Stimulated activated naive B cell treated with anti-CD40 and anti-IgM and Interleukin-4, amounts not matched to agents 10 μg/mL and 1 μg/mL and 100 μg/mL, for 72 hours (primary cell): ENCODE measurements around the gene VASH1.

Source experiments
- ATAC-seq, 2 donors: fragments of 150-1000 bp; cut with Tn5 transposase; replicated peaks; 2 replicates each; pipeline ENCODE4 v1.10.0; 2021; ENCODE audit warnings: moderate library complexity in 1 of 2
- DNase-seq: peaks from one replicate; pipeline ENCODE4 v3.0.0; 2021
- H3K27ac Mint-ChIP-seq: one replicate; pipeline ENCODE4 v1.8.0; 2022; ENCODE audit warnings: mild to moderate bottlenecking, mixed read lengths
- H3K27me3 Mint-ChIP-seq, 2 donors: one replicate each; pipeline ENCODE4 v1.8.0; 2022; ENCODE audit warnings: mixed read lengths in 2 of 2
- H3K36me3 Mint-ChIP-seq, 2 donors: one replicate each; pipeline ENCODE4 v1.8.0; 2022; ENCODE audit warnings: mixed read lengths in 2 of 2, mild to moderate bottlenecking in 1 of 2
- H3K4me1 Mint-ChIP-seq, 2 donors: one replicate each; pipeline ENCODE4 v1.8.0; 2022; ENCODE audit warnings: mixed read lengths in 2 of 2, mild to moderate bottlenecking in 1 of 2
- H3K4me3 Mint-ChIP-seq, 2 donors: one replicate each; pipeline ENCODE4 v1.8.0; 2022; ENCODE audit warnings: mild to moderate bottlenecking in 2 of 2, mixed read lengths in 2 of 2, moderate library complexity in 1 of 2
- H3K9me3 Mint-ChIP-seq, 2 donors: one replicate each; pipeline ENCODE4 v1.8.0; 2022; ENCODE audit warnings: mixed read lengths in 2 of 2, mild to moderate bottlenecking in 1 of 2

VASH1 gene

DNA sequence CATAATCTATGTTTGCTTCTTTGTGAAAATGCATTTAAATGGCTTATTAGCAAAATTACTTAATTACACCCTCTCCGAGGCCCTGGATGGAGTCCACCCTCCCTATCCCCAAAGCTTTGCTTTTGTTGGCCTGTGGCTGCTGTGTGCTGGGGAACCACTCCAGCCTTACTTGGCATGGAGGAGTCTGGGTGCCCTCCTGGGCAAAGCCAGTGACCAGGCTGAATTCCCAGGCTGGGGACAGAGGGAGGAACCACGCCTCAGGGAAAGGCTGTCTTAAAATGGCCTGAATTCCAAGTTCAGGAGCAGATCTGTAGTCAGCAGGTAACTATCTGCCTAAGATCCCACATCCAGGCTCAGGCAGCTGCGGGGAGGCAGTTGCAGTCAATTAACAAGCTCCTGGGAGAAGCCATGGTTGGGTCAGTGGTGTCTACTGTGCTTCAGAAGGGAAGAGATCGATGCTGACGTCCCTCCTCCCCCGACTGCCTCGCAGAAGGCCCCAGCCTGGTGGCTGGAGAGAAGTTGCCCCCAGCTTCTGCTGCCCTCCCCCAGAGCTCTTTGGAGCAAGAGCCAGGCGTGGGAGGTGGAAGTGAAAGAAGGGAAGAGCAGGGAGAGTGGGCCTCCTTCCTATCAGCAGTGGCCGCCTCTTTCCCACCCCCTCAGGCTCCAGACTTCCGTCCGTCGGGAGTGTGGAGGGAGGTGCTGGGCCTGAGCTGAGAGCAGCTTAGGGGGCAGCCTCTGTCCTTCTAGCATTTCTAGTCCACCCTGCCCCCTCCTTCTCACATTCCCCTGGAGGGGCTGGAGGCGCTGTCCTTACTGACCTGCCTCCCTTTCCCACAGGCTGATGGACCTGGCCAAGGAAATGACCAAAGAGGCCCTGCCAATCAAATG, 11.3 kb downstream of the VASH1 start:
- H3K4me3 Mint-ChIP-seq, result no peak overlapping the region
- no peak overlapping the region for H3K27ac Mint-ChIP-seq
- no peak for ATAC-seq
- peaks cover 17 to 46% of the 10 kb centered on the region in 2 donors for H3K4me1 Mint-ChIP-seq
- no peak for DNase-seq
- no peaks in the 10 kb centered on the region for H3K9me3 Mint-ChIP-seq
- peaks cover 8 to 28% of the 10 kb centered on the region in 2 donors for H3K27me3 Mint-ChIP-seq
- no peaks in the 10 kb centered on the region for H3K36me3 Mint-ChIP-seq

GRCh38 chr14:76773188-76773885, 12.1 kb downstream of the VASH1 start:
- peak; percentile 61 to 65 for ATAC-seq
- Mint-ChIP-seq H3K4me3 (no peak overlapping the region), H3K4me1 (peaks cover 12 to 39% of the 10 kb centered on the region in 2 donors), H3K27ac (no peak overlapping the region), H3K9me3 (no peaks in the 10 kb centered on the region), H3K36me3 (no peaks in the 10 kb centered on the region), H3K27me3 (peaks cover 8 to 28% of the 10 kb centered on the region in 2 donors)
- DNase-seq, result no peak

GRCh38 chr14:76773956-76774820, 12.9 kb downstream of the VASH1 start:
- DNase-seq (no peak), ATAC-seq (no peak)
- Mint-ChIP-seq H3K4me3 (no peak overlapping the region), H3K9me3 (no peaks in the 10 kb centered on the region), H3K4me1 (peaks cover 10 to 31% of the 10 kb centered on the region in 2 donors), H3K36me3 (peaks cover 2 to 4% of the 10 kb centered on the region in 2 donors), H3K27ac (no peak overlapping the region), H3K27me3 (peaks cover 8 to 28% of the 10 kb centered on the region in 2 donors)

GRCh38 chr14:76774821-76775694, 13.8 kb downstream of the VASH1 start:
- ATAC-seq (no peak), DNase-seq (no peak)
- Mint-ChIP-seq H3K4me1 (peaks cover 10 to 30% of the 10 kb centered on the region in 2 donors), H3K9me3 (no peaks in the 10 kb centered on the region), H3K27ac (no peak overlapping the region), H3K4me3 (no peak overlapping the region), H3K27me3 (peaks cover 6 to 26% of the 10 kb centered on the region in 2 donors), H3K36me3 (peaks cover 4 to 7% of the 10 kb centered on the region in 2 donors)

DNA sequence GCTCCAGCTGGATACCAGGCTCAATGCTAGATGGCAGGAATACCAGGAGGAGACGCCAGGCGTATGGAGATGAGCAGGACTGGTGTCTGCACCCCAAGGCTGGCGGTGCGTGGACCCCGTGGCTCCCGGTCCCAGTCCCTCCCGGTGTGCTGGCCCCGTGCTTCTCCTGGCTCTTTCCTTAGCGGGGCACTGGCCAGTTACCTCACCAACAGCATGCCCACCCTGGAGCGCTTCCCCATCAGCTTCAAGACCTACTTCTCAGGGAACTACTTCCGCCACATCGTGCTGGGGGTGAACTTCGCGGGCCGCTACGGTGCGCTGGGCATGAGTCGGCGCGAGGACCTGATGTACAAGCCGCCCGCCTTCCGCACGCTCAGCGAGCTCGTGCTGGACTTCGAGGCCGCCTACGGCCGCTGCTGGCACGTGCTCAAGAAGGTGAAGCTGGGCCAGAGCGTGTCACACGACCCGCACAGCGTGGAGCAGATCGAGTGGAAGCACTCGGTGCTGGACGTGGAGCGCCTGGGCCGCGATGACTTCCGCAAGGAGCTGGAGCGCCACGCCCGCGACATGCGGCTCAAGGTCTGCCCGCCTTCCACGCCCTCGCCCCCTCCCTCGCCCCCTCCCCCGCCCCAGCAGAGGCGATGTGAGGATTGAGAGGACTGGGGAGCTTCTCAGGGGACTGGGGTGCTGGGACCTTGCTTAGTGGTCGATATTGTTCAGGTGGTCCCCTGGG, 14.6 kb downstream of the VASH1 start:
- peaks cover 10 to 29% of the 10 kb centered on the region in 2 donors for H3K4me1 Mint-ChIP-seq
- H3K27me3 Mint-ChIP-seq, result peaks cover 4 to 18% of the 10 kb centered on the region in 2 donors
- no peak for ATAC-seq
- no peak for DNase-seq
- H3K9me3 Mint-ChIP-seq, result no peaks in the 10 kb centered on the region
- H3K27ac Mint-ChIP-seq, result no peak overlapping the region
- H3K4me3 Mint-ChIP-seq, result no peak overlapping the region
- H3K36me3 Mint-ChIP-seq, result peaks cover 4 to 15% of the 10 kb centered on the region in 2 donors

DNA sequence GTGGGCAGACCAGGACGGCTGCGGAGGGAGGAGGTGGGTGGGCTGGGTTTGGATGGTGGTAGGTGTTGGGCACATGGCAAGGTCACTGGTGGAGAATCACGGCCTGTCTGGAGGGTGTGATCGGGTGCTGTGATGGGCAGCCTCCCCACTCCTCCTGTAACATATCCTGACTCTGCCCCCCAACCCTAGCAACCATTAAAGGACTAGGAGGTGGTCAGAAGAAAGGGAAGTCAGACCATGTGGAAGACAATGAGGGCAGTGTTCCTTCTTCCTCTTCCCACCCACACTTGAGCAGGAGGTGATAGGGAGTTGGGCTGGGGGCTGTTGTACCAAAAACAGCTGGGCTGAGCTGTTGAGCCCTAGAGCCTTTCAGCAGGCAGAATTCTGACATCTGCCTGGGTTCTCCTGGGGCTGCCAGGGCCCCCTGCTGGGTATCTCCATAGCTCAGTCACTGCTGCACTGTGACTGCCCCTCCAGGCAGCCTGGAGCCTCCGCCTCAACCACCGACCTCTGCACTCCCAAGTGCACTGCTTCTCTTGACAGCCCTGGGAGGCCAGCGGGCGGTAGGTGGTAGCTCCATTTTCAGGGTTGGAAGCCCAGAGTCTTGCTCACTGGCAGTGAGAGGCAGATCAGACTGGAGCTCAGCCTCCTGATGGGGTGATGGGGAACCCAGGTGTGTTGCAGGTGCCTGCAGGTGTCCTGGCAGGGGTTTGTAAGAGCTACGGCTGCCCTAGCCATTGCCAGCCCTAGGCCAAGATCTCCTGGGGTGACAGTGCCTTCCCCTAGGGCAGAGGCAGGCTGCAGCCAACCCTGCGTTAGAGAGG, 15.4 kb downstream of the VASH1 start:
- H3K36me3 Mint-ChIP-seq, result peaks cover 4 to 16% of the 10 kb centered on the region in 2 donors
- ATAC-seq (peak in 1 of 2 donors; percentile 28), DNase-seq (no peak)
- H3K27me3 Mint-ChIP-seq, result peaks cover 4 to 10% of the 10 kb centered on the region in 2 donors
- H3K27ac Mint-ChIP-seq, result peak overlapping the region; percentile 11
- H3K4me3 Mint-ChIP-seq, result no peak overlapping the region
- peaks cover 8 to 21% of the 10 kb centered on the region in 2 donors for H3K4me1 Mint-ChIP-seq
- H3K9me3 Mint-ChIP-seq, result no peaks in the 10 kb centered on the region

- peaks cover 5 to 20% of the 10 kb centered on the region in 2 donors for H3K36me3 Mint-ChIP-seq
- DNase-seq (no peak), ATAC-seq (no peak)
- no peak overlapping the region for H3K4me3 Mint-ChIP-seq
- H3K27ac Mint-ChIP-seq, result no peak overlapping the region
- peaks cover 2 to 14% of the 10 kb centered on the region in 2 donors for H3K4me1 Mint-ChIP-seq
- H3K9me3 Mint-ChIP-seq, result no peaks in the 10 kb centered on the region
- H3K27me3 Mint-ChIP-seq, result no peaks in the 10 kb centered on the region
Measured at GRCh38 chr14:76777721-76778120, 16.5 kb downstream of the VASH1 start.

DNA sequence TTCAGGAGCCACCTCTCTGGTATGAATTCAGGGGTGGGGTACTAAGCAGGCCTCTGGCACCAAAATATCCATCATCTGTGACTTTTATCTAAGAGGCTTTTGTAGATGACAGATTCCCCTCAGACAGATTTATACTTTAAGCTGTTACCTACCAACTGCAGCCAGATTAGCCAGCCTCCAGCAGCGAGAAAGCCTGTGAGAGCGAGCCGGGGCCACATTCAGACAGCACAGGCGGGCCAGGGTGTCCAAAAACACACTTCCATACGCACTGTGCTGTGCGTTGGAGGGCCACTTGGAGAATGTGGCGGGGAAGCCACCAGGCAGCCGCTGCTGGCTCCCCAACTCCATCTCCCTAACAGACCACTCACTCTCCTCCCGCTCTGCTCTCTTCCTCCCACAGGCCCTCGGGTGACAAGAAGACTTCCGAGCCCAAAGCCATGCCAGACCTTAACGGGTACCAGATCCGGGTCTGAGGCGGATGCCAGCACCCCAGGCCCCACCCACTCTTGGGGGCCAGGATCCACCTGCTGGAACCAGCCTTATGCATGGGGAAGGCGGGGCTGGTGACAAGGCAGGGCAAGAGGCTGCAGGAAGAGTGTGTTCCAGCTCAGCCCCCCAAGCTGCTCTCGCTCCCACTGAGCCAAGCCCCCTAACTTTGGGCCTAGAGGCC, 17.4 kb downstream of the VASH1 start:
- ATAC-seq (no peak), DNase-seq (no peak)
- Mint-ChIP-seq H3K9me3 (no peaks in the 10 kb centered on the region), H3K27me3 (no peaks in the 10 kb centered on the region), H3K36me3 (peaks cover 13 to 29% of the 10 kb centered on the region in 2 donors), H3K27ac (peak overlapping the region; percentile 16), H3K4me3 (no peak overlapping the region), H3K4me1 (peaks cover 4 to 14% of the 10 kb centered on the region in 2 donors)

- Mint-ChIP-seq H3K4me3 (no peak overlapping the region), H3K27ac (no peak overlapping the region), H3K36me3 (peaks cover 17 to 29% of the 10 kb centered on the region in 2 donors), H3K27me3 (no peaks in the 10 kb centered on the region), H3K4me1 (peaks cover 4 to 11% of the 10 kb centered on the region in 2 donors), H3K9me3 (no peaks in the 10 kb centered on the region)
- DNase-seq (no peak), ATAC-seq (no peak)
Measured at GRCh38 chr14:76779221-76780057, 18.2 kb downstream of the VASH1 start.

GRCh38 chr14:76780058-76780345, 18.7 kb downstream of the VASH1 start:
- peaks cover 17 to 33% of the 10 kb centered on the region in 2 donors for H3K36me3 Mint-ChIP-seq
- H3K4me1 Mint-ChIP-seq, result peaks cover 6 to 15% of the 10 kb centered on the region in 2 donors
- no peak overlapping the region for H3K27ac Mint-ChIP-seq
- H3K27me3 Mint-ChIP-seq, result no peaks in the 10 kb centered on the region
- H3K9me3 Mint-ChIP-seq, result no peaks in the 10 kb centered on the region
- ATAC-seq (no peak), DNase-seq (no peak)
- H3K4me3 Mint-ChIP-seq, result no peak overlapping the region

DNA sequence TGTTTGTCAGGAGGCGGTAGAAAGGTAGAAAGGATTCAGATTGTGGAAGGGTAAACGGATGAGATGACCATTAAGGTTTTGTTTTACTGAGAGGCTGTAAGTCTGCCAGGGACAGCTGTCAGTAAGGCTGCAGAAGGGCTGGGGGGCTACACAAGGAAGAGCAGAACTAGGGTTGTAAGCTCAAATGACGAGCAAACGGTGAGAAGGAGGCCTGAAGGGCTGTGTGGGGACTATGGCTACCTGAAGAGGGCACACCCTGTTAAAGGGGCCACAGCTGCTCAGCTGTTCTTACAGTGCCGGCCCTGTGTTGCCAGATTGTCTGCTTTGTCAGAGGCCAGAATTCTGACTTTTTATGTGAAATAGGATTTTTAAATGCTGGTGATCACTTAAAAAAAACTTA, 19.1 kb downstream of the VASH1 start:
- H3K9me3 Mint-ChIP-seq, result no peaks in the 10 kb centered on the region
- H3K27me3 Mint-ChIP-seq, result no peaks in the 10 kb centered on the region
- peaks cover 6 to 17% of the 10 kb centered on the region in 2 donors for H3K4me1 Mint-ChIP-seq
- DNase-seq, result no peak
- peaks cover 17 to 33% of the 10 kb centered on the region in 2 donors for H3K36me3 Mint-ChIP-seq
- H3K4me3 Mint-ChIP-seq, result no peak overlapping the region
- ATAC-seq, result no peak
- H3K27ac Mint-ChIP-seq, result no peak overlapping the region
